Astrocyte (in vitro differentiated cells and primary cell): ENCODE results near the gene TRDN.

Experiments used
- EZH2 ChIP-seq: IDR thresholded peaks from 2 replicates; pipeline ENCODE4 v1.6.1; 2012; ENCODE audit warnings: mild to moderate bottlenecking, low read length, inconsistent platforms; ENCODE audit not compliant: insufficient read depth
- TF ChIP-seq, protein P1 (sequence below): IDR thresholded peaks from 2 replicates; pipeline ENCODE4 v1.5.1; 2011; ENCODE audit warnings: low read depth, mild to moderate bottlenecking, inconsistent platforms, low read length, moderate library complexity; ENCODE audit not compliant: insufficient read depth

DNA sequence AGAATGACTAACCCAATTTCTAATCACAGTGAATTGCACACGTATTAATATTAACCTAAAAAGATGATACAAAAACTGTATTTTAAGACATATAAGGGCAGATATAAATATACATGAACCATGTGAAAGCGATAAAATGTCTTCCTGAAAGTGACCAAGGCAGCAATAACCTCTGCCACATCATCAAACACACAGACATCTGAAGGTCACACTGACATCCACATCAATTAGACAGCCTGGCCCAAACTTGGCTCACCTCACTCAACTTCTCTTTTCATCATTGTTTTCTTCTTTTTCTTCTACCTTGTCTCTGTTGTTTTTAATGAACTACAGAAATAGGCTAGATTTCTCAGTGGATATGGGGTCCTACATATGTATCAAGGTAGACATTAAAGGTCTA is 128.5 kb downstream of the TRDN start:
- TF ChIP-seq, protein P1, sequence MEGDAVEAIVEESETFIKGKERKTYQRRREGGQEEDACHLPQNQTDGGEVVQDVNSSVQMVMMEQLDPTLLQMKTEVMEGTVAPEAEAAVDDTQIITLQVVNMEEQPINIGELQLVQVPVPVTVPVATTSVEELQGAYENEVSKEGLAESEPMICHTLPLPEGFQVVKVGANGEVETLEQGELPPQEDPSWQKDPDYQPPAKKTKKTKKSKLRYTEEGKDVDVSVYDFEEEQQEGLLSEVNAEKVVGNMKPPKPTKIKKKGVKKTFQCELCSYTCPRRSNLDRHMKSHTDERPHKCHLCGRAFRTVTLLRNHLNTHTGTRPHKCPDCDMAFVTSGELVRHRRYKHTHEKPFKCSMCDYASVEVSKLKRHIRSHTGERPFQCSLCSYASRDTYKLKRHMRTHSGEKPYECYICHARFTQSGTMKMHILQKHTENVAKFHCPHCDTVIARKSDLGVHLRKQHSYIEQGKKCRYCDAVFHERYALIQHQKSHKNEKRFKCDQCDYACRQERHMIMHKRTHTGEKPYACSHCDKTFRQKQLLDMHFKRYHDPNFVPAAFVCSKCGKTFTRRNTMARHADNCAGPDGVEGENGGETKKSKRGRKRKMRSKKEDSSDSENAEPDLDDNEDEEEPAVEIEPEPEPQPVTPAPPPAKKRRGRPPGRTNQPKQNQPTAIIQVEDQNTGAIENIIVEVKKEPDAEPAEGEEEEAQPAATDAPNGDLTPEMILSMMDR, result no peak
- TF ChIP-seq EZH2, result no peak
